ENCODE results near the gene CNTN2.

CNTN2 gene

DNA sequence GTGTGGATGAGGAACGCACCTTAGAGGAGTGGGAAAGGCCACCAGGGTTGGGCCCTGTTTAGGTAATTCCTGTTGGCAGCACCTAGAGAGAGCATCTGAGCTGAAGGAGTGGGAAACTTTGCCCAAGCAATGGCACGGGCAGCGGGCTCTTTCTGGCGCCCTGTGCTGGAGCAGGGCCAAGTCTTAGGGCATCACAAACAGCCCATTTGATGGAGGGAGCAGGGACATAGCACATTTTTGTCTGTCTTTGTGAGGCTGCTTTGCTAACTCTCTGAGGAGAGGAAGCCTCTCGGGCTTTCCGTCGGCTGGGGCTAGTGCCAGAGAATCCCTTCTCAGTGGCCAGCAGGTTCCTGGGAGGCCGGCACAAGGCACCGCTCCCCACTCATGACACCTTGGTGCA lies 22.5 kb upstream of the CNTN2 start:
- DNase-seq, result no peak

DNA sequence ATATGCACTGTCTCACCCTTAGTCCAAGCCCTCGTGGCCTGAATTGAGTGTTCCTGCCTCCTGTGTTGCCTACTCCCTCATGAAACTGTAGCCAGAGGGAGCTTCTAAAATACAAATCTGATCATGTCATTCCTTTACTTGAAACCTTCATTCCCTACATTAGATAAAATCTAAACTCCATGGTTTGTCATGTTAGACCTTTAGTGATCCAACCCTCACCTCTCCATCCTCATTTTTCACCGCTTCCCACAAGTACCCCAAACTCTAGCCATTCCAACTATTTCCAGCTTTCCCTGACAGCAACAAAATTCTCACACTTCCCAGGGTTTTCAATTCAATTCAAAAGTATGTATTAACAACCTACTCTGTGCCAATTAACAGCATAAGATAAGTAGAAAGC lies 18.3 kb upstream of the CNTN2 start:
- no peak for DNase-seq

DNA sequence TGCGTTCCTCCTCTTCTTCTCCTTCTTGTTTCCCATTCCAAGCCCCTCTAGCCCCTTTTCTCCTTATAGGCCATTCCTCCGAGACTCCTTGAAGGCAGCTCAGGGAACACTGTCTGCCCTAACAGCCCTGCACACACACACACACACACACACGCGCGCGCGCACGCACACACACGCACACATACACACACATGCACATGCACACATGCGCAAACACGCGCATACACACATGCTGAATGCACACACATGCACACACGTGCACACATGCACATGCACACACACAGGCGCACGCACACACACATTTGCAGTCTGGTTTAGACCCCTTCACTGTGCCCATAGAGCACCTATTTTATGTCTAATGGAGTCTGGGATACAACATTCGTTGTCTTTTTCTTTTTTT lies 17.8 kb upstream of the CNTN2 start:
- no peak for DNase-seq

DNA sequence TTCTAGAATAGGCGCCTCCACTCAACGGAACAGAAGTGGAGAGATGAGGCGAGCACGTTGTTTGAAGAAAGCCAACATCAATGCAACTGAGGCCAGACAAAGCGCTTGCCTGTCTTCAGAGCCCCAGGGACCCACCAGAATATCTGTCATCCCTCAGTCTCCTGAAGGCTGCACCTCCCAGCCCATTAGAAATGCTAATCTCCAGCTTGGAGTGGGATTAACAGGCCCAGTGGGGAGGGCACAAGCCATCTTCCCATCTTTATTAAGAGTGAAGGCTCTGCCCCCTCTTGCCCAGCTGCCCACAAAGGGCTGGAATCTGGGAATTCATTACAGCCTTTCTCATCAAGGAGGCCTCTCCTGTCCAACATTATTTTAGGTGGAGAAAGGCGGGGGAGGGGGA lies 16.8 kb upstream of the CNTN2 start:
- no peak for DNase-seq

DNA sequence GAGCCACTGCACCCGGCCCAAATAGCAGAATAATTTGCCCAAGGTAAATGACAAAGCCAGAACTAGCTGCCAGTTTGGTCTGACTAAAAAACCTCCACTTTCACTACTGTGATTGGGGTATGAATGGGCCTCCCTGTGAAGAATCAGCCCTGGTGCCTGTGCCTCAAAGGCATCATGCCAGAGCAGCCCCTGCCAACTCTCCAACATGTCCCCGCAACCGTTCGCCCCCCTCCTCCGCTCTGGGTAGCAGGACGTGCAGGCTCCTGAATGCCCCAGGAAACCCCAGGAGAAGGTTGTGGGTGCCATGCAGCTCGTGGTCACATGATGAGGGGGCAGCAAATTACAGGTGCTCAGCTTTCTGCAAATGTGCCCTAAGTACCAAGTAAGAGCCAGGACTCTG lies 14.6 kb upstream of the CNTN2 start:
- no peak for DNase-seq

DNA sequence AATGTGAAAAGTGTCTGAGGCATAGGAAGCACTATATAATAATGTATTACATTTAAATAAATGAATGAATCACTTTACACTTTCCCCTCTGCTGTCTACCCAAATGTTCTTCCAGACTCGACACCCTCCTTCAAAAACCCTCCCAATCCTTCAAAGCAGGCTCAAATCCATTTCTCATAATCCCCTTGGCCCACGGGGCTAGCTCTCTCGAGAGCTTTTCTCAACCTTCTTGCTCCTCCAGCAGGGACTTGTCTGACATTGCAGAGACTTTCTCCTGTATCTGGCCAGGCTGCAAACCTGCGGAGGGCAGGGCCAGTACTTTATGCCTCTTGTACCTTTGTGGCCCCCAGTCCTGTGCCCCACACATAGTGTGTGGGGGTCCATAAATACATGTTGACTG lies 14.1 kb upstream of the CNTN2 start:
- DNase-seq, result no peak

DNA sequence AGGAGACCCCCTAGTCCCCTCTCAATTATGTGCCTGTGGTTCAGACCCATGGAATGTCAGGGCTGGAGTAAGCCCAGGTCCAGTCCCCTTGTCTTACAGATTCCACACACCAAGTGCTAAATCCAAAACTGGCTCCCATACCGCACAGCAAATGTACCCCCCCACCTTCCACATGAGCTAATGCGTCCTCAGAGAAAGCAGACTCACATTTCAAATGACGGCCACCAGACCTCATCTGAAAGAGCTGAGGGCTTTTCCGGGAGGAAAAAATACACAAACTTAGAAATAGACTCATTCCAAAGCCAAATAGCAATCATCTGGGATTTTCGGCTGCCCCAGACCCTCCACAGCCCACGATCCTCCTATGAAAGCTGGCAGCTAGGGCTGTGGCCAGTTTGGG lies 12.8 kb upstream of the CNTN2 start:
- no peak for DNase-seq

DNA sequence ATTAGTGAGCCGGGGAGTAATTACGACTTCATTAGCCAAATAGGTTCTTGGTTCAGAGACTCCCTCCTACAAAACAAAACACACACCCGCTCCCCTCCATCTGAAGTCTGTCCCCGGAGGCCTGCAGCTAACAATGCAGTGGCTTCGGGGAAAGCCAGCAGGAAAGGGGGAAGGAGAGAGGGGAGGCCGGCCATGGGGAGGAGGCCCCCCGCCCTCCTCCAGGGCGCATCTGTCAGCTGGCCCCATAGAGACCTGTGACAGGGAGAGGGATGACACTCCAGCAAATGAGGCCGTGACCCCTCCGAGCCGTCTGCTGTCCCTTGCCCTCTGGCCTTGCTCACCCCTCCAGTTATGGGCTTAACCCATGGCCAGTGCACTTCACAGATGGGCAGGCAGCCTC lies 12.1 kb upstream of the CNTN2 start:
- no peak for DNase-seq

DNA sequence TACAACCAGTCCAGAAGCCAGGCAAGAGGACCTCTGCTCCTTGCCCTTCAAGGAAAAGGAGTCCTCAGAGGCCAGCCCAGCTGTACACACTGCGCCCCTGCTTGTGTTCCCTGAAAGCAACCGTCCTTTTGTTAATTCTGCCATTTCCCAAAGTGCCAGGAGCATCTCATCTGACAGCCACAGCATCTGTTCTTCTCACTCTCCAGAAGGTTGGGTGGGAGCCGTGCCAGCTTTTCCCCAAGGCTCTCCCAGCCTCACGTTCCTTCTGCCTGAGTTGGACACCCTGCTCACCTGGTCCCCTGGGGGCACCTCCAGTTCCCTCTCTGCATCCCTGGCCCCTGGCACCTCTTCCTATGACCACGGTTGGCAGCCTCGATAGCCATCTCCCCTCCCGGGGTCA lies 10.5 kb upstream of the CNTN2 start:
- no peak for DNase-seq

DNA sequence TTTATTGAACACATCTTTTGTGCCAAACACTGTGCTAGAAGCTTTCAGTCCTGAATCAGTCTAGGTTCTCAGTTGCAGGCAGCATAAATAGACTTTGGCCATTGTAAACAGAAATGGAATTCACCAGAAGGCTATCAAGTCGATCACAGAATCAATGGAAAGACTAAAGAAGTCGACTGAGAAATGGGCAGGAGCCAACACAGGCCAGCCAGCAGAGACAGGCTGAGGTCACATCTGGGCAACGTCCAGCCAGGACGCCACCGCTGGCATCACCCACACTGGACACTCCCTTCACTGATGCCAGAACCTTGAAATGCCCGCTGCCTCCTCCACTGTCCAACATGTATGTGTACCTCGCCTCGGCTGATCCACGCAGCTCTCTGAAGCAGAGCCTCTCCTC lies 5.5 kb upstream of the CNTN2 start:
- DNase-seq, result no peak

DNA sequence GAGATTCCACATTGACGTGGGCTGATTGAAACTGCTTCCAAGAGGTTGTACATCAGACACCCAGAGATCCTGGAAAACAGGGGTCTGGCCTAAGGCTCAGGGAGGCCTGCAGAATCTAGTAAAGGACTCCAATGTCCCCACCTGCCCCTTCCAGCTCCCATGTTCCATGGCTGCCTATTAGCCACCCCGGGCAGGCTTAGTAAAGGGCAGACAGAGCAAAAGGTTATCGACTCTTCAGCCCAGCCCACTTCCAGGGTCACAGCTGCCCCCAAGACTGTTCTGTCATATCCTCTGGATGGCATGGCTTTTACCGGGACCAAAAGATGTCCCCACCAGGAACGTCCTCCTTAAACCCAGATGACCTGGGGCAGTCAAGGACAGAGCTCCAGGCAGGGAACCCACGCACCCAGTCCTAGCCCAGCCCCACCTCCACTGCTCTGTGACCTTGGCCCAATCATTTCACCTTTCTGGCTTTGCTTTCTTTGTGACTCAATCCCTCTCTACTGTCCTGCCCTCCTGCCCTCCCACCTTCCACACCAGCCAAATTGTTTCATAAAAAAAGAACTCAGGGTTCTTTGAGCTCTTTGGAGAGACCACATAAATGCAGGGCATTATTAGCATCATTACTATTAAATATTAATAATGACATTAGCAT lies 4.8 kb upstream of the CNTN2 start:
- no peak for DNase-seq

DNA sequence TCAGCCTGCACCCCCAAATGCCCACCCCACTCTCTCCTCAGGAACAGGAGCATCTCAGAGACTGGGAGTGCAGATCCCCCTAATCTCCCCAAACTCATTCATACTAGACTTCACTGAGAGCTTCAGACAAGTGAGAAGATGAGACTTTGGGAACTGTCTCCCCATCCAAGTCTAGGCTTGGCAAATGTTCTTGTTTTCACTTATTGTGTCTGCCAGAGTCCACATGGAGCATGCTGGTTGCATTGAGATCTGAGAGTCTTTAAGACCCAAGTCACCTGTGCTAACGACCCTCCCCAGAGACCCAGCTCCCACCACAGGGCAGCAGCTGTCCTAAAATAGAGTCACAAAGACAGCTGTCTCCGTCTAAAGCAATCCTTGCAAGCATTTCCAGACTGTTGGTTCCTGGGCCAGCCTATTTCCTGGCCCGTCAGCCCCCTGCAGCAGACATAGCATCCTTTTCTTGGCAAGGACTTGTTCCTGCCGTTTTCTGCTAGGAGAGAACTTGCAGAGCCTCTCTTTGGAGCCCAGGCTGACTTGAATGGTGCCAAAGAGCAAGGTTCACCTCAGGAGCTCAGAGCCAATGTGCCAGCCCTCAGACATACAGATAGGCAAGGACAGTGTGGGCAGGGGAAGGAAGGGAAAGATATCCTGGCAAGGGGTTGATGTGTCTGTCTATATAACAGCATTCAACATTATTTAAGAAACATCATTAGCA lies 1.9 kb upstream of the CNTN2 start:
- DNase-seq, result no peak

DNA sequence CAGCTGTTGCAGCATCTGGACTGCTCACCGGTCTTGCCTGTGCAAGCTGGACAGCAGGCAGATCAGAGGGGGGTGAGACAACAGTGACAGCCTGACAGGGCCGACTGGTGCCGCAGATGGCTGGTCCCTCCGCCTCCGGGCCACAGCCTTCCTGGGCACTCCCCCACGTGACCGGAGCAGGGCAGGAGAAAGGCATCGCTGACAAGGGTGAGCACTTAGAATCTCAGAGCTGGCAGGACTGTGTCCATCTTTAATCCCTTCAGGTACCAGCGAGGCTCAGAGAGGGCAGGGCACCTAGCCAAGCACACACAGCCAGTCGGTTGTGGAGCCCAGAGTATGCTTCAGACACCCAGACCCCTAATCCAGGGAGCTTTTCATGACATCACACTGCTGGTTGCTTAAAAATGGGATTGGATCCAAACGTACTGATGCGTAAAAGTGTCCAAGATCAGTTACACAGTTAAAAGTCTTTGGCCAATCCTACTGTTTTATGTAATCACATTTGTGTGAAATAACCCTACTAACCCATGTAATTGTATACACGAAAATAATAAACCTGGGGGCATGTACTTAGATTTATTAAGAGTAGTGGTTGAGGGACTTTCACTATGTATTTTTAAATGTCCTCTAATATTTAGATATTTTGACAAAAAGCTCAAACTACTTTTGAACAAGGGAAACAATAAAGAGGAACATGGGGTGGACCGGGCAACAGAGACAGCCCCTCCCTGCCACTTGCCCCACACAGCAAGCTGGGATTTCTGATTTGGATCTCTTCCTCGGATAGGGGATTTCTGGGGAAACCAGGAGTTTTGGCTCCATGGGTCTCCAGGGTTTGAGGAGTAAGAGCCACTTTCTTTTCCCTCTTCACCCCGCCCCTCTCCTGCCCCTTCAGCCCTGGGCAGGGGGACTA lies 758 bp upstream of the CNTN2 start:
- DNase-seq, result no peak

DNA sequence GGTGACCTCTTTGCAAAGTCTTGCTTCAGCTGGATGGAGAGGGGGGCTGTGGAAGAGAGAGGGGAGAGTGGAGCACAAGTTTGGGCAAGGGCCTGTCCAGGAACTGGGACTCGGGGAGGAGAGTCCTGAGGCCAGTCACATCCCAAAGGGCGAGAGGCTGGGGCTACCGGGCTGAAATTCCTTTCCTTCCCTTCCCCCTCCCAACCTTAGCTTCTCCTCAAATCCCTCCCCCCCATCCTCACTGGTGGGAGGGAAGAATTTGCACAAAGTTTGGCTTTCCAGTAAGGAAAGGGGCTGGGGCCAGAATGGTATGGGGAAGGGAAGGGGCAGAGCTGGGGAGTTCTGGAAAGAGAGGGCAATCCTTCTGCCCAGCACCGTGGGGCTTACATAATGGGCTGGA lies 854 bp downstream of the CNTN2 start:
- no peak for DNase-seq

DNA sequence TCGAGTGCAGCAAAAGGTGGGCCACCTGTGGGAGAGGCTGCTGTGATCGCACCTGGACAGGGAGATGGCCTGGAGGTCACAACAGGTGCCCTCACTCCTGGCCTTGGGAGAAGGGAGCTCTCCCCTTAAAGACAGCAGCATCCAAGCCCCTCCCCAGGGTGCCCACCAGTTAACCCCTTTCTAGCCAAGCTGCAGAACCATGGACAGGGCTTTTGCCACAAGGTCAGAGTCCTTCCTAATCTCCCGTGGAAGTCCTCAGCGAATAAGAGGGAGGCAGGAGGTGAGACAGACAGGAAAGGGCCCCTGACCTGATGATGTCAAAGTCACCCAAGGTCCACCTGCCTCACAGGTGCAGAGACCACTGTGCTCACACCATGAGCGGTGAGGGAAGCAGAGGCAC lies 1.7 kb downstream of the CNTN2 start:
- no peak for DNase-seq

DNA sequence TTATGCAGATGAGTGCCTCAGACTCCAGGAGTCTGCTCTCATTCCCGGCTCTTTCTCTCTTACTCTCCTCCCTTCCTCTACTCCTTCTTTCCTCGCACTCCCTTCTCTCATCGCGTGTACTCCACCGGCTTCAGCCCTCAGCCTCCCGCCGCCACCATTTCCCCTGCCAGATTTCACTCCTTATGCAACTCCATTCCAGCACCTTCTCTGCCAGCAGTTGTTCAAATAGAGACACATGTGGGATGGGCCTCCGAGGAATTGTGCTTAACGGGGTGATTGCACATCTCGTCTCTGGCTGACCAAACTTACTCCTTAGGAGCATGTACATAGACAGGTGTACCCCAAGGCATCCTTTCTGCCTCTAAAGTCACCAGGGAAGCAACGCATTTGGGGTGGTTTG lies 2.1 kb downstream of the CNTN2 start:
- DNase-seq, result no peak

DNA sequence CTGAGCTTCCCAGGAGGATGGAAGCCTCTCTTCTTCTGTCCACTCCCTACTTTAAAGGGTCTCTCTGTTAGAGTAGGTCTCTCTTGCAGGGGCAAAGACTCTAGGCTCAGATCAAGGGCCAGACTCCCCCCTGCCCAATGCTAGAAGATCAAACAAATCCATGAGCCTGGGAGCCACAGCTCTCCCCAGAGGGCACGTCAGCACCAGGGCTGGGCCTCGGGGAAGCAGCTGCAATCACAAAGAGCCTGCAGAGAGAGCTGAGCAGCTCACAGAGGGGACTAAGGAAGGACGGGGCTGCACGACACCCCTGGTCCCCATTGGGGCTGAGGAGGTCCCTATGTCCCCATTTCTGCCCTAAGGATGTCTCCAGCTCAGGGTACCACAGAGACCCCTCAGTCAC lies 3.9 kb downstream of the CNTN2 start:
- DNase-seq, result no peak

DNA sequence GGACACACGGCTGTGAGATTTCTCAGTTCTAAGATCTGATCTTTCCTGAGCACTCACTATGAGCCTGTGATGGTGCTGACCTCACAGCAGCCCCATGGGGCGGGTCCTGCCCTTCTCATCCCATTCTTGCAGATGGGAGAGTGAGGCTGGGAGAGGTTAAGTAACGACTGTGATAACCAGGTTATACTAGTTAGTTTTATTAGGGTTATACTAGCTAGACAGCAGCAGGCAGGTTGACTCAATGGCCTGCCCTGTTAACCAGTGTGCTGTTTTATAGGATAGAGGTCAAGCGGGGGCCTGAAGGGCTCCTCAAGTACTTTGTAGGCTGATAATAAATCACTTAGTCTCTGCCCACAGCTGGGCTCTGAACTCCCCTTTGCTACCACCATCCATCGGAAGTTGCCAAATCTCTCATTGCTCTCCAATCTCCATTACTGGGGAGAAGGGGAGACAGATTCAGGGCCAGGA lies 4.8 kb downstream of the CNTN2 start:
- DNase-seq, result no peak

DNA sequence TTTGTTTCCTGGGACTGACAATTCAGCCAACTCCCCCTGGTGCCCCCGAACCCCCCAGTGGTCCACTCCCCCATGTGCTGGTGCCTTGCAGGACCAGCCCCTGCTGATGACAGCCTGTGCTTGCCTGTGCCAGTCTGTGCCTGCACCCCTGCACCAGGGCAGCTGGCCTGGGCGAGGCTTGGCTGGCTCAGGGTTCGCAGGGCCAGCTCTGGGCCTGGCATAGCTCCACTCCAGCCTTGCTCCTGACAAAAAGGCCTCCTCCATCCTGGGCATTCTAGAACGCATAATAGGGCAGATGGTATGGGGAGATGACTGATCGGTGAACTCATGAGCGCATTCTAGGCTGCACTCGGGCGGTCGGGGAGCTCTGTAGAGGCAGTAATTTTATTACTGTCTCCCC lies 5.4 kb downstream of the CNTN2 start:
- DNase-seq, result no peak

DNA sequence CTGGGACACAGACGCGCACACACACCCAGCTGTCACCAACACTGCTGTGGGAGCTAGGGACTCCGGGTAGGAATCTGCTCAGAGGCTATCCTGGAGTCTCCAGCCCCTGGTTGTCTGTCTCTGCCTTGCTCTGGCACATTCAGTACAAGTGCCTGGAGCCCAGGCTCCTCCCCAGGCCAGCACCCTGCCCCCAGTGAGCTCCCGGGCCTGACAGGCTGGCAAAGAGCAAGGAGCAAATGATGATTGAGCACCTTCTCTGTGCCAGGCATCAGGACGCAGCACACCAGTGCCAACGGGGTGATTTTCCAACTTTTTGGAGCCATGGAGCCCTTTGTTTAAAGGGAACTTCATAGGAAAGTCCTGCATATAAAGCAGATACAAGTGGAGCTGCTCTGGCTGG lies 6.5 kb downstream of the CNTN2 start:
- DNase-seq, result no peak

DNA sequence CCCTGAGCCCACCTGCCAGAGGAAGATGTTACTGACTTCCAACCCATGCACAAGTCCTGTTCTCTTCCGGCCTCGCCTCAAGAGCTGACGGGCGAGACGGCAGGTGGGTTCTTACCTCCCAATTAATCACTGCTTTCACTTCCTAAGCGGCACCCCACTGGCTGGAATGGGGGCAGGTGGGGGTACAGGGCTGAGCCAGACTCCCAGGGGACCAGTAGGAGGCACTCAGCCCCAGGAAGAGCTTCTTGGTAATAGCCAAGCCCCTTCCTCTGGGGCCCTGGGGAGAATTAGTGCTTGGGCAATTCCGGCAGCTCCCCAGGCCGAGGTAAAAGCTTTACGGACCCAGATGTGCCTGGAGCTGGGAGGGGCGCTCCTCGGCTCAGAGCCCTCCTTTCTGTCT lies 9.7 kb downstream of the CNTN2 start:
- DNase-seq, result no peak

DNA sequence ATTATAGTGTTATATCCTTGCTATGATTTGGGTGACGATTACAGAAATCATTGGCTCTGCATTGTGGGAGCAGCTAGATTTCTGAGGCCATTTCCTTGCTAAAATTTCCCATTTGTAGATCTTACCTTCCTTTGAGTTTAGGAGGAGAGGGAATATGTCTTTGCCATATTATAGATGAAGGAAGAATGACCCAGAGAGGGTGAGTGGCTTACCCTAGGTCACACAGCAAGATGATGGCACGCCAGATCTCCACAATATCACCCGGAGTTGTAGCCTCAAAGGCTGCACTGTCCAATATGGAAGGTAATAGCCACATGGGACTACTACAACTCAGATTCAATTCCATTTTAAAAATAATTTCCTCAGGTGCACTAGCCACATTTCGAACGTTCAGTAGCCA lies 10.3 kb downstream of the CNTN2 start:
- no peak for DNase-seq

DNA sequence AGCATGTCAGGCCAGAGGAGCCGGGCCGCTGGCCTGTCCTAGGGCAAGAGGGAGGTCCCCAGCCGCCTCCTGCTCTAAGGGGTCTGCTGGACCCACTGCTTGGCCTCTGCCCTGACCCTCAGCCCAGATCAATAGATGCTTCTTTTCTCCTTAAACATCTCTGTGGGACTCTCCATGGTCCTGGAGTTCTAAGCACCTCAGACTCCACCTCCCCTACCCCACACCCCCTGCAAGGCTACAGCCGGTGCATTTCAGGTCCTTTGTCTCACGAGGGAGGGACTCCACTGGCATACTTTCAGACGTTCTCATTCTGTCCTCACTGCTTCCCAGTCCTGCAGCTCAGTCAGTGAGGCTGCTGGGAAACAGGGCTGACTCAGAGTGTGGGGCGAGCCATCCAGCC lies 11.0 kb downstream of the CNTN2 start:
- DNase-seq, result no peak

DNA sequence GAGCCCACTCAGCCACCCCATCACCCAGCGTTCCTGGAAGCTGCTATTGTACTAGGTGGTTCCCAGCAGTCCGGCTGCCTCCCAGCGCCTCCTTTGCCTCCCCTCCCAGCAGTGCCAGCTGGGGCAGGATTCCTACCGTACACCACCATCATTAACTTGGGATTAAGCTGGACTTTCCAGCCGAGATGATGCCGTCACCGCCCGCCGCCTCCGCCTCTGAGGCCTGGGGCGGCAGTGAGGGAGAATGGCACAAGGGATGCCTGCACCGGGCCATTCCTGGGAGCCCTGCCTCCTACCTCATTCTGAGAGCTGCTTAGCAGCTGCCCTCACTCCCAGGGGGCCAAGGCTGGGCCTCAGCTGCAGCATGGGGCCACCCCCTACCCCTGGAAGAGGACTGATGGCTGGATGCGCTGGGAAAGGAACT lies 13.2 kb downstream of the CNTN2 start:
- DNase-seq, result no peak

All from NCI-H1930 (cell line).